Psoas muscle (tissue), 8 donors: ENCODE data around the gene FFAR3. TPM values are rescaled to one million over a fixed set of nuclear protein-coding genes. Genes with fewer than 3 reads are reported as not detected.

Experiments used
- ATAC-seq, 4 donors: fragments of 200-7000 bp; cut with Tn5 transposase; one replicate each; pipeline ENCODE4 v1.9.1; 2020; ENCODE audit warnings: moderate library complexity in 3 of 4, mild to moderate bottlenecking in 2 of 4
- DNase-seq, 2 donors: peaks; one replicate each; pipeline ENCODE4 v3.0.0-alpha.2; 2020
- H3K27ac ChIP-seq: fragments of 200-600 bp; one replicate; pipeline ENCODE4 v1.8.0; 2022
- H3K27me3 ChIP-seq, 3 donors: fragments of 200-600 bp in 1 of 3; one replicate each; pipeline versions ENCODE4 v1.6.1 to v1.8.0; 2013 to 2022; ENCODE audit warnings: low read length in 2 of 3, mild to moderate bottlenecking in 2 of 3, moderate library complexity in 1 of 3; ENCODE audit not compliant: insufficient read depth in 3 of 3
- H3K36me3 ChIP-seq, 2 donors: fragments of 200-600 bp in 1 of 2; one replicate each; pipeline versions ENCODE4 v1.6.1 to v1.8.0; 2013 to 2022; ENCODE audit warnings: low read depth in 1 of 2, mild to moderate bottlenecking in 1 of 2, moderate library complexity in 1 of 2; ENCODE audit not compliant: insufficient read depth in 1 of 2
- H3K4me1 ChIP-seq: fragments of 200-600 bp; one replicate; pipeline ENCODE4 v1.8.0; 2022
- H3K4me3 ChIP-seq: fragments of 200-600 bp; one replicate; pipeline ENCODE4 v1.8.0; 2022; ENCODE audit warnings: mild to moderate bottlenecking
- H3K9me3 ChIP-seq: fragments of 200-600 bp; one replicate; pipeline ENCODE4 v1.8.0; 2022
- CTCF ChIP-seq: fragments of 200-600 bp; IDR thresholded peaks from one replicate; pipeline ENCODE4 v1.8.0; 2022; ENCODE audit warnings: antibody characterized with exemption
- WGBS, 3 donors: extraction: QIAGEN DNeasy Blood & Tissue Kit; methylation state at CpG; one replicate each; pipeline versions ENCODE4 v1.1.6 to v1.1.7; 2013; 5-methylcytosine and 5-hydroxymethylcytosine counted together
- intact Hi-C, 2 donors: fragments of 100-400 bp; cut with DNase I; formaldehyde crosslinking; loops; one replicate each; pipeline versions ENCODE4 v1.11.0 to v1.14.2; 2022
- polyA plus RNA-seq, 3 donors: library from polyadenylated mRNA; stranded (reverse); fragments of 200-250 nt; gene quantifications; one replicate each; pipeline ENCODE4 v1.2.3, GENCODE V29; 2013
- total RNA-seq, 4 donors: library from RNA; stranded (reverse); fragmentation: NEBNext Ultra II Directional in 2 of 4; extraction: Animal tissue kit (Norgen Biotek cat#: 25700) in 2 of 4; gene quantifications; one replicate each; pipeline versions ENCODE4 v1.2.1 to v1.2.4, GENCODE V29; 2021 to 2023
- donor health status: healthy with polysubstance abuse.
- donor health status: DM: no; HTN: no; CAD: no; lungs with moderate emphysema.
- donor health status: Bipolar disorder and iron deficiency.
- donor health status: healthy.
- donor health status: DM: yes; HTN: yes; CAD: no.
- donor health status: DM: no; HTN: no; CAD: no.
- donor health status: DM: no; HTN: no; CAD: no.
- donor health status: DM: yes; HTN: yes; CAD: no.

FFAR3 gene
- total and polyA plus RNA-seq, 7 donors: 0.04 to 0.22 (median 0.17) TPM; not detected in 4

DNA sequence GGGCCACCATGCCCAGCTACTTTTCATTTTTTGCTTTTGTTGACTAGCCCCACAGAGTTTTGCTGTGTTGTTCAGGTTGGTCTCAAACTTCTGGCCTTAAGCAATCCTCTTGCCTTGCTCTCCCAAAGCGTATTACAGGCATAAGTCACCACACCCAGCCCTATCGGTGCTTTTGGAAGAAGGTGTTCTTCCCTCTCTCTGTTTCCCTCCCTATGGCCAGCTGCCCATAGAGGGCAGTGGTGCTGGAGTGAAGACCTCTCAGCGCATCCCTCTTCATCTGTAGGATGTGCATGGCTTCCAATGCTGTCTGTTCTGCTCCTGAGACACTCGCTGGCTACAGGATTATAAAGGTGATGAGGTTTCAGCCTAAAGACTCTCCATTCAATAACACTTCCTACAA lies 30.6 kb upstream of the FFAR3 start:
- ATAC-seq (no peak), DNase-seq (no peak)
- H3K27me3 ChIP-seq: peaks cover 0 to 40% (median 2%) of the 10 kb centered on the region in 3 donors

GRCh38 chr19:35328851-35329285 lies 29.4 kb upstream of the FFAR3 start, which contains the start of gene CD22:
Gene CD22 (plus strand): TSS chr19:35329187. CDS start chr19:35332041, 2,854 bp downstream.
- WGBS, 3 donors: 71 to 80% (median 76%) methylated on average over 12 of the region's 12 CpGs
- Histone ChIP-seq H3K27ac (no peak within 1 kb of the TSS), H3K9me3 (no peaks in the 10 kb centered on the region), H3K4me1 (no peaks in the 10 kb centered on the region), H3K36me3 (no peaks in the 10 kb centered on the region), H3K4me3 (no peak within 1 kb of the TSS), H3K27me3 (peaks cover 0 to 43% (median 2%) of the 10 kb centered on the region in 3 donors)
- no peak for TF ChIP-seq CTCF
- ATAC-seq (no peak), DNase-seq (no peak)
- intact Hi-C loops: no loop called here

More for the DNA sequence above, 30.6 kb upstream of the FFAR3 start:
- Histone ChIP-seq H3K4me1 (no peaks in the 10 kb centered on the region), H3K9me3 (no peaks in the 10 kb centered on the region), H3K36me3 (no peaks in the 10 kb centered on the region), H3K27ac (no peak overlapping the region), H3K4me3 (no peak overlapping the region)
- no peak for TF ChIP-seq CTCF
- WGBS, 3 donors: 62 to 69% (median 62%) methylated on average over 4 of the region's 4 CpGs
- intact Hi-C loops: no loop called here

GRCh38 chr19:35329323-35329722 lies 28.9 kb upstream of the FFAR3 start:
- TF ChIP-seq CTCF: no peak
- Histone ChIP-seq H3K36me3 (no peaks in the 10 kb centered on the region), H3K27me3 (peaks cover 0 to 43% (median 2%) of the 10 kb centered on the region in 3 donors), H3K4me3 (no peak overlapping the region), H3K9me3 (no peaks in the 10 kb centered on the region), H3K4me1 (no peaks in the 10 kb centered on the region), H3K27ac (no peak overlapping the region)
- 63 to 78% (median 67%) methylated on average over 4 of the region's 4 CpGs for WGBS, 3 donors
- intact Hi-C loops: no loop called here
- no peak for DNase-seq
- no peak for ATAC-seq

DNA sequence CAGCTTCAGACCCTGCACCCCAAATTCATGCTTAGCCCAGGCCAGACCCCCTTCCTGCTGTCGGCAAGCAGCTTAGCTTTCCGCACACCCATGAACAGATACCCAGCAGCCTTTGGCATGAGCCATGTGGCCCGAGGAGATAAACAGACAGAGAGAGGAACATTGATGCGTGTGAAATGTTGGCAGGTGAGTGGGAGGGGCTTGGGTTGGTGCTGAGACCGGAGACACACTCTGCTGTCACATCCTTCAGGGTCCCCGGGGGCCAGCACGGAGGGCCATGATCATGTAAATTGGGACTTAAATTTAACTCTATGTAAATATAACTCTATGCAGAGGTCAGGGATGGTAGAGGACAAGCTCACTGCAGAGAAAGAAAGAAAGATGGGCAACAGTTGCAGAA lies 27.8 kb upstream of the FFAR3 start:
- Histone ChIP-seq H3K36me3 (no peaks in the 10 kb centered on the region), H3K27me3 (peaks cover 0 to 43% (median 2%) of the 10 kb centered on the region in 3 donors), H3K4me3 (no peak overlapping the region), H3K4me1 (no peaks in the 10 kb centered on the region), H3K9me3 (no peaks in the 10 kb centered on the region), H3K27ac (no peak overlapping the region)
- intact Hi-C loops: no loop called here
- whole genome bisulfite sequencing, 3 donors: 41 to 49% (median 45%) methylated on average over 7 of the region's 7 CpGs
- ATAC-seq (no peak), DNase-seq (no peak)
- no peak for TF ChIP-seq CTCF
